Choroid plexus epithelial cell (primary cell): ENCODE results near the gene CELSR2.

Source experiments
- DNase-seq: peaks from one replicate; pipeline ENCODE4 v3.0.0-alpha.2; 2010; ENCODE audit warnings: low read depth
- H3K4me3 ChIP-seq: 2 replicates; pipeline ENCODE4 v1.5.1; 2011; ENCODE audit warnings: low read depth, mild to moderate bottlenecking, control low read depth, low read length, moderate library complexity
- CTCF ChIP-seq: conservative IDR thresholded peaks from 2 replicates; pipeline ENCODE4 v1.5.1; 2011; ENCODE audit warnings: low read depth, mild to moderate bottlenecking, control low read depth, inconsistent platforms, low read length, moderate library complexity

Gene CELSR2

GRCh38 chr1:109207467-109208103, 41.8 kb upstream of the CELSR2 start:
- TF ChIP-seq CTCF = no peak
- no peak for DNase-seq
- H3K4me3 ChIP-seq = no peak overlapping the region

- peak; percentile 43 for DNase-seq
- no peak overlapping the region for H3K4me3 ChIP-seq
- TF ChIP-seq CTCF = no peak
These were observed 40.9 kb upstream of the CELSR2 start for GRCh38 chr1:109208394-109208793.

- peak; percentile 57 for DNase-seq
- no peak for TF ChIP-seq CTCF
- H3K4me3 ChIP-seq = no peak overlapping the region
These were observed 40.4 kb upstream of the CELSR2 start for GRCh38 chr1:109208836-109209463.

GRCh38 chr1:109210058-109210457, 39.3 kb upstream of the CELSR2 start:
- no peak for TF ChIP-seq CTCF
- H3K4me3 ChIP-seq = no peak overlapping the region
- no peak for DNase-seq

- no peak for TF ChIP-seq CTCF
- peak overlapping the region; percentile 99 for H3K4me3 ChIP-seq
- no peak for DNase-seq
These were observed 36.0 kb upstream of the CELSR2 start for GRCh38 chr1:109213345-109213823.

GRCh38 chr1:109213824-109214693, 35.3 kb upstream of the CELSR2 start, which contains the start of gene SARS1:
TSS of gene SARS1 (plus strand) at chr1:109213918. CDS start at chr1:109213993, 75 bp downstream.
- TF ChIP-seq CTCF = no peak
- H3K4me3 ChIP-seq = peak within 1 kb of the TSS; percentile 99
- peak; percentile 86 for DNase-seq
